Epithelial cell of prostate (primary cell): ENCODE results near the gene ARPC1B.

Experiments used
- DNase-seq: peaks from one replicate; pipeline ENCODE4 v3.0.0-alpha.2; 2011; ENCODE audit warnings: low read depth, low spot score
- H3K27ac ChIP-seq: fragments of 450-650 bp; 2 replicates; pipeline ENCODE4 v1.5.1; 2017; ENCODE audit warnings: mild to moderate bottlenecking

The ARPC1B gene

GRCh38 chr7:99437946-99438572, 63.5 kb downstream of the ARPC1B start:
- DNase-seq: no peak
- H3K27ac ChIP-seq: peak overlapping the region; percentile 71

GRCh38 chr7:99438573-99439480, 64.3 kb downstream of the ARPC1B start, which contains the start of the genes CPSF4 and PTCD1:
TSS of gene CPSF4 (plus strand) at chr7:99438943. CDS start at chr7:99439083, 140 bp downstream.
TSS of gene PTCD1 (minus strand) at chr7:99438798. CDS start at chr7:99435242, 3,556 bp downstream.
- peak within 1 kb of the TSS; percentile 71 for H3K27ac ChIP-seq
- peak; percentile 74 for DNase-seq

DNA sequence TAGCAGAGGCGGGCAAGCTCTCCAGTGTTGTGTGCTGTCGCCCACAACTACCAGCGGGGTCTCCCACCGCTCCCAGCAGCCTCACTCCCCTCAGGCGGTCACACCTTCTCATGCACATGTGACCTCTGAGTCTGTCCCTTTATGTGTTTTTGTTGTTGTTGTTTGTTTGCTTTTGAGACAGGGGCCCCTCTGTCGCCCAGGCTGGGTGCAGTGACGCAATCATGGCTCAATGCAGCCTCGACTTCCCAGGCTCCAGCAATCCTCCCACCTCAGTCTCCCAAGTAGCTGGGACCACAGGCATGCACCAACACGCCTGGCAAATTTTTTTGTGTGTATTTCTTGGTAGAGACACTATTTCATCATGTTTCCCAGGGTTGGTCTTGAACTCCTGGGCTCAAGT, 65.7 kb downstream of the ARPC1B start:
- H3K27ac ChIP-seq: peak overlapping the region; percentile 71
- DNase-seq: no peak
